Left lung (tissue), 10 donors: ENCODE results near the gene BRWD1. TPM values are rescaled to one million over a fixed set of nuclear protein-coding genes. Genes with fewer than 3 reads are reported as not detected.

Source experiments
- ATAC-seq: fragments of 200-7000 bp; cut with Tn5 transposase; one replicate; pipeline ENCODE4 v1.9.1; 2020; ENCODE audit warnings: moderate library complexity
- DNase-seq, 4 donors: peaks; one replicate each; pipeline ENCODE4 v3.0.0-alpha.2; 2013 to 2020
- H3K27ac ChIP-seq, 2 donors: fragments of 200-600 bp; sonication (generic) in 1 of 2; one replicate each; pipeline versions ENCODE4 v1.5.0 to v1.8.0; 2020 to 2021
- H3K27me3 ChIP-seq, 2 donors: fragments of 200-600 bp; sonication (generic) in 1 of 2; one replicate each; pipeline versions ENCODE4 v1.5.0 to v1.8.0; 2020 to 2021
- H3K36me3 ChIP-seq, 2 donors: fragments of 200-600 bp; sonication (generic) in 1 of 2; one replicate each; pipeline versions ENCODE4 v1.5.0 to v1.8.0; 2020 to 2021
- H3K4me1 ChIP-seq, 2 donors: fragments of 200-600 bp; one replicate each; pipeline ENCODE4 v1.8.0; 2021
- H3K4me3 ChIP-seq, 2 donors: fragments of 200-600 bp; sonication (generic) in 1 of 2; one replicate each; pipeline versions ENCODE4 v1.5.0 to v1.8.0; 2020 to 2021; ENCODE audit warnings: mild to moderate bottlenecking in 1 of 2
- H3K9me3 ChIP-seq, 2 donors: fragments of 200-600 bp; sonication (generic) in 1 of 2; one replicate each; pipeline versions ENCODE4 v1.5.0 to v1.8.0; 2020 to 2021
- CTCF ChIP-seq, 2 donors: fragments of 200-600 bp; sonication (generic) in 1 of 2; IDR thresholded peaks; one replicate each; pipeline versions ENCODE4 v1.5.0 to v1.8.0; 2021; ENCODE audit warnings: antibody characterized with exemption in 2 of 2
- intact Hi-C, 2 donors: fragments of 100-400 bp; cut with DNase I; formaldehyde crosslinking; loops; one replicate each; pipeline versions ENCODE4 v1.11.2 to v1.14.2; 2022
- polyA plus RNA-seq, 6 donors: library from polyadenylated mRNA; unstranded; fragments of 120-200 nt; gene quantifications; one replicate each; pipeline ENCODE4 v1.2.1, GENCODE V29; 2013; ENCODE audit not compliant: insufficient read length in 6 of 6
- total RNA-seq, 2 donors: library from RNA; stranded (reverse); fragmentation: NEBNext Ultra II Directional; extraction: Animal tissue kit (Norgen Biotek cat#: 25700); gene quantifications; one replicate each; pipeline ENCODE4 v1.2.1, GENCODE V29; 2021
- donor health status: DM: no; HTN: yes; CAD: no.
- donor health status: DM: no; HTN: no; CAD: no.

BRWD1 gene
- total and polyA plus RNA-seq, 8 donors: 33.0 to 54.3 (median 47.3) TPM

GRCh38 chr21:39176271-39176709 is 137.1 kb downstream of the BRWD1 start:
- H3K9me3 ChIP-seq: no peaks in the 10 kb centered on the region
- ATAC-seq (no peak), DNase-seq (no peak)
- peaks cover 0 to 56% of the 10 kb centered on the region in 2 donors for H3K36me3 ChIP-seq
- no peak overlapping the region for H3K27ac ChIP-seq
- no peaks in the 10 kb centered on the region for H3K27me3 ChIP-seq
- H3K4me3 ChIP-seq: no peak overlapping the region
- TF ChIP-seq CTCF (IDR thresholded peaks at IDR 0.05): no peak
- intact Hi-C loops: no loop called here
- H3K4me1 ChIP-seq: no peaks in the 10 kb centered on the region

GRCh38 chr21:39175665-39176064 is 137.8 kb downstream of the BRWD1 start:
- ATAC-seq (no peak), DNase-seq (no peak)
- intact Hi-C loops: no loop called here
- no peak overlapping the region for H3K4me3 ChIP-seq
- H3K27me3 ChIP-seq: no peaks in the 10 kb centered on the region
- TF ChIP-seq CTCF (IDR thresholded peaks at IDR 0.05): no peak
- H3K9me3 ChIP-seq: no peaks in the 10 kb centered on the region
- peaks cover 0 to 59% of the 10 kb centered on the region in 2 donors for H3K36me3 ChIP-seq
- H3K27ac ChIP-seq: no peak overlapping the region
- H3K4me1 ChIP-seq: no peaks in the 10 kb centered on the region

GRCh38 chr21:39175154-39175553 is 138.3 kb downstream of the BRWD1 start:
- intact Hi-C loops: no loop called here
- H3K4me3 ChIP-seq: no peak overlapping the region
- DNase-seq (no peak), ATAC-seq (peak; percentile 25)
- peaks cover 0 to 59% of the 10 kb centered on the region in 2 donors for H3K36me3 ChIP-seq
- peak; percentile 37 to 49 for TF ChIP-seq CTCF (IDR thresholded peaks at IDR 0.05)
- no peaks in the 10 kb centered on the region for H3K9me3 ChIP-seq
- H3K27me3 ChIP-seq: no peaks in the 10 kb centered on the region
- no peak overlapping the region for H3K27ac ChIP-seq
- no peaks in the 10 kb centered on the region for H3K4me1 ChIP-seq

- no peak for TF ChIP-seq CTCF (IDR thresholded peaks at IDR 0.05)
- DNase-seq (no peak), ATAC-seq (no peak)
- H3K9me3 ChIP-seq: no peaks in the 10 kb centered on the region
- no peak overlapping the region for H3K27ac ChIP-seq
- no peaks in the 10 kb centered on the region for H3K27me3 ChIP-seq
- intact Hi-C loops: no loop called here
- H3K36me3 ChIP-seq: peaks cover 0 to 56% of the 10 kb centered on the region in 2 donors
- no peak overlapping the region for H3K4me3 ChIP-seq
- no peaks in the 10 kb centered on the region for H3K4me1 ChIP-seq
Measured at GRCh38 chr21:39173716-39174680, 139.4 kb downstream of the BRWD1 start.

- H3K36me3 ChIP-seq: peaks cover 0 to 39% of the 10 kb centered on the region in 2 donors
- no peak overlapping the region for H3K4me3 ChIP-seq
- intact Hi-C loops: no loop called here
- H3K4me1 ChIP-seq: no peaks in the 10 kb centered on the region
- DNase-seq: no peak
- H3K9me3 ChIP-seq: peaks cover 0 to 3% of the 10 kb centered on the region in 2 donors
- no peak for ATAC-seq
- no peak for TF ChIP-seq CTCF (IDR thresholded peaks at IDR 0.05)
- H3K27ac ChIP-seq: no peak overlapping the region
- H3K27me3 ChIP-seq: no peaks in the 10 kb centered on the region
Measured at GRCh38 chr21:39169906-39170305, 143.5 kb downstream of the BRWD1 start.
